Activated B cell treated with CpG ODN at 0.5 μM for 24 hours (primary cell): ENCODE results near the gene FCRL5. TPM values are rescaled to one million over a fixed set of nuclear protein-coding genes. Genes with fewer than 3 reads are reported as not detected.

Experiments used
- ATAC-seq: fragments of 200-7000 bp; cut with Tn5 transposase; one replicate; pipeline ENCODE4 v1.10.0; 2021; ENCODE audit warnings: low read depth, mild to moderate bottlenecking, moderate library complexity
- CTCF ChIA-PET: fragments of 350-600 bp; sonication (Branson Sonifier 250); formaldehyde crosslinking; loops from one replicate; lab custom pipeline; 2021; ENCODE audit warnings: antibody characterized with exemption; lab: Charles Lee
- POLR2A ChIA-PET: fragments of 350-600 bp; sonication (Branson Sonifier 250); formaldehyde crosslinking; loops from one replicate; lab custom pipeline; 2021; ENCODE audit warnings: antibody characterized with exemption; lab: Charles Lee
- DNase-seq: peaks from one replicate; pipeline ENCODE4 v3.0.0; 2022
- H3K27ac Mint-ChIP-seq: one replicate; pipeline ENCODE4 v1.8.0; 2020; ENCODE audit warnings: mixed read lengths
- H3K27me3 Mint-ChIP-seq: one replicate; pipeline ENCODE4 v1.8.0; 2021; ENCODE audit warnings: mixed read lengths
- H3K36me3 Mint-ChIP-seq: one replicate; pipeline ENCODE4 v1.8.0; 2021; ENCODE audit warnings: low read depth, mixed read lengths
- H3K4me1 Mint-ChIP-seq: one replicate; pipeline ENCODE4 v1.8.0; 2021; ENCODE audit warnings: mixed read lengths
- H3K4me3 Mint-ChIP-seq: one replicate; pipeline ENCODE4 v1.8.0; 2020; ENCODE audit warnings: mild to moderate bottlenecking, mixed read lengths
- H3K9me3 Mint-ChIP-seq: one replicate; pipeline ENCODE4 v1.8.0; 2020; ENCODE audit warnings: mixed read lengths
- intact Hi-C: fragments of 100-400 bp; cut with micrococcal nuclease; formaldehyde crosslinking; loops from one replicate; pipeline ENCODE4 v1.15.1; 2024
- total RNA-seq: library from RNA; stranded (reverse); gene quantifications from 2 replicates; pipeline ENCODE4 v1.2.3, GENCODE V29; 2022
- TF ChIP-seq, protein P1 (sequence below): fragments of 200-600 bp; IDR thresholded peaks from one replicate; pipeline ENCODE4 v1.8.0; 2022; ENCODE audit warnings: antibody characterized with exemption, mild to moderate bottlenecking

The FCRL5 gene
- total RNA-seq, 1 donor from 2014 or later: 55.4 TPM

DNA sequence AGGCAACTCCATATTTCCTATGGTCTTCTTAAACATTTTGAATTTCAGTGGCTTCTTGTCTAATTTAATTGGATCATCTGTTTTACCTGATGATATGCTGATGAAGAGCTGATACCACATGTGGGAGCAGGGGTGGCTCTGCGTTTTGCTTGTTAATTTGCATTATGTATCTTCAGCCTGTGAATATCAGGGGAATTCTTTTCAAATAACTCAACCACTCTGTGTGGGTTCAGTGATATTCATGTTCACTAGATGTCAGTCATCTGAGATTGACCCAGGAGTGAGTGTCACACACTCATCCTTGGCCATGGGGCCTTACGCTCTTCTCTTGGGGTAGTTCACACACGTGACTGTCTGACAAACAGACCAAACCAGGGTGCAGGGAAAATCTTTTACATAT is 83.0 kb downstream of the FCRL5 start:
- ChIA-PET POLR2A (no interaction called here), CTCF (no interaction called here)
- Mint-ChIP-seq H3K4me3 (no peak overlapping the region), H3K27me3 (peaks cover 7% of the 10 kb centered on the region), H3K36me3 (no peaks in the 10 kb centered on the region), H3K4me1 (peaks cover 4% of the 10 kb centered on the region), H3K27ac (no peak overlapping the region), H3K9me3 (no peaks in the 10 kb centered on the region)
- no peak for ATAC-seq
- intact Hi-C loops: no loop called here
- DNase-seq: no peak
- TF ChIP-seq, protein P1, sequence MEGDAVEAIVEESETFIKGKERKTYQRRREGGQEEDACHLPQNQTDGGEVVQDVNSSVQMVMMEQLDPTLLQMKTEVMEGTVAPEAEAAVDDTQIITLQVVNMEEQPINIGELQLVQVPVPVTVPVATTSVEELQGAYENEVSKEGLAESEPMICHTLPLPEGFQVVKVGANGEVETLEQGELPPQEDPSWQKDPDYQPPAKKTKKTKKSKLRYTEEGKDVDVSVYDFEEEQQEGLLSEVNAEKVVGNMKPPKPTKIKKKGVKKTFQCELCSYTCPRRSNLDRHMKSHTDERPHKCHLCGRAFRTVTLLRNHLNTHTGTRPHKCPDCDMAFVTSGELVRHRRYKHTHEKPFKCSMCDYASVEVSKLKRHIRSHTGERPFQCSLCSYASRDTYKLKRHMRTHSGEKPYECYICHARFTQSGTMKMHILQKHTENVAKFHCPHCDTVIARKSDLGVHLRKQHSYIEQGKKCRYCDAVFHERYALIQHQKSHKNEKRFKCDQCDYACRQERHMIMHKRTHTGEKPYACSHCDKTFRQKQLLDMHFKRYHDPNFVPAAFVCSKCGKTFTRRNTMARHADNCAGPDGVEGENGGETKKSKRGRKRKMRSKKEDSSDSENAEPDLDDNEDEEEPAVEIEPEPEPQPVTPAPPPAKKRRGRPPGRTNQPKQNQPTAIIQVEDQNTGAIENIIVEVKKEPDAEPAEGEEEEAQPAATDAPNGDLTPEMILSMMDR: no peak

DNA sequence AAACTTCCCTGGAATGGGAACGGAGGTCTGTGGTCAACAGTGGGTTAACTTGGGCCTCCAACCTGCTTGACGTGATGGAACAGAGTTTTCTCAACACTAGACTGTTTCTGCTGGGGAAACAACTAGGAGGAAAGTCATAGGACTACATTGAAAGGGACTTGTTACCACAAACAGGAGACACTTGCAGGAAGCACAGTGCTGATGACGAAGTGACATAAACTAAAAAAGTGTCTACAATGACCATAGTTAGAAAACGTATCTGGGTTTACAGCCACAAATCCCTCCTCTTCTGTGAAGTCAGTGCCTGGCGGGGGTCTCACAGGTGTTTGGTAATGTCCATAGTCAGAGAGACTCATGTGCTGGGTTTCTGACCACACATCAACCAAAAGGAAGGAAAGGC is 86.3 kb downstream of the FCRL5 start:
- H3K4me3 Mint-ChIP-seq: no peak overlapping the region
- no peaks in the 10 kb centered on the region for H3K9me3 Mint-ChIP-seq
- no peak for ATAC-seq
- intact Hi-C loops: no loop called here
- peaks cover 7% of the 10 kb centered on the region for H3K27me3 Mint-ChIP-seq
- no peaks in the 10 kb centered on the region for H3K36me3 Mint-ChIP-seq
- ChIA-PET POLR2A (no interaction called here), CTCF (no interaction called here)
- peaks cover 4% of the 10 kb centered on the region for H3K4me1 Mint-ChIP-seq
- TF ChIP-seq, protein P1: no peak
- no peak overlapping the region for H3K27ac Mint-ChIP-seq
- DNase-seq: no peak

Other genes starting within 250 kb of the FCRL5 start
- 6.3 and 6.7 TPM in 2 replicates for gene FCRL4, start 45.6 kb upstream of the FCRL5 start, total RNA-seq
- gene FCRL3, start 148.3 kb upstream of the FCRL5 start, total RNA-seq: 87.7 and 97.1 TPM in 2 replicates
- 48.0 and 51.6 TPM in 2 replicates for gene FCRL2, start 224.6 kb upstream of the FCRL5 start, total RNA-seq